ENCODE results near the gene UBAP2.
A peak's percentile ranks its signal among the peaks of the same experiment; 100 is the strongest.

UBAP2 gene, protein sequence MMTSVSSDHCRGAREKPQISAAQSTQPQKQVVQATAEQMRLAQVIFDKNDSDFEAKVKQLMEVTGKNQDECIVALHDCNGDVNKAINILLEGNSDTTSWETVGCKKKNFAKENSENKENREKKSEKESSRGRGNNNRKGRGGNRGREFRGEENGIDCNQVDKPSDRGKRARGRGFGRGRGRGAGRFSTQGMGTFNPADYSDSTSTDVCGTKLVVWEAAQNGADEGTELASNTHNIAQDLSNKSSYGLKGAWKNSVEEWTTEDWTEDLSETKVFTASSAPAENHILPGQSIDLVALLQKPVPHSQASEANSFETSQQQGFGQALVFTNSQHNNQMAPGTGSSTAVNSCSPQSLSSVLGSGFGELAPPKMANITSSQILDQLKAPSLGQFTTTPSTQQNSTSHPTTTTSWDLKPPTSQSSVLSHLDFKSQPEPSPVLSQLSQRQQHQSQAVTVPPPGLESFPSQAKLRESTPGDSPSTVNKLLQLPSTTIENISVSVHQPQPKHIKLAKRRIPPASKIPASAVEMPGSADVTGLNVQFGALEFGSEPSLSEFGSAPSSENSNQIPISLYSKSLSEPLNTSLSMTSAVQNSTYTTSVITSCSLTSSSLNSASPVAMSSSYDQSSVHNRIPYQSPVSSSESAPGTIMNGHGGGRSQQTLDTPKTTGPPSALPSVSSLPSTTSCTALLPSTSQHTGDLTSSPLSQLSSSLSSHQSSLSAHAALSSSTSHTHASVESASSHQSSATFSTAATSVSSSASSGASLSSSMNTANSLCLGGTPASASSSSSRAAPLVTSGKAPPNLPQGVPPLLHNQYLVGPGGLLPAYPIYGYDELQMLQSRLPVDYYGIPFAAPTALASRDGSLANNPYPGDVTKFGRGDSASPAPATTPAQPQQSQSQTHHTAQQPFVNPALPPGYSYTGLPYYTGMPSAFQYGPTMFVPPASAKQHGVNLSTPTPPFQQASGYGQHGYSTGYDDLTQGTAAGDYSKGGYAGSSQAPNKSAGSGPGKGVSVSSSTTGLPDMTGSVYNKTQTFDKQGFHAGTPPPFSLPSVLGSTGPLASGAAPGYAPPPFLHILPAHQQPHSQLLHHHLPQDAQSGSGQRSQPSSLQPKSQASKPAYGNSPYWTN

GRCh38 chr9:34048727-34049629 lies at the start of gene UBAP2:
TSS of gene UBAP2 (minus strand) at chr9:34048887. CDS start at chr9:34017148, 31,739 bp downstream.
- DNase-seq (ENCODE audit: low spot score) = peak; percentile 94

DNA sequence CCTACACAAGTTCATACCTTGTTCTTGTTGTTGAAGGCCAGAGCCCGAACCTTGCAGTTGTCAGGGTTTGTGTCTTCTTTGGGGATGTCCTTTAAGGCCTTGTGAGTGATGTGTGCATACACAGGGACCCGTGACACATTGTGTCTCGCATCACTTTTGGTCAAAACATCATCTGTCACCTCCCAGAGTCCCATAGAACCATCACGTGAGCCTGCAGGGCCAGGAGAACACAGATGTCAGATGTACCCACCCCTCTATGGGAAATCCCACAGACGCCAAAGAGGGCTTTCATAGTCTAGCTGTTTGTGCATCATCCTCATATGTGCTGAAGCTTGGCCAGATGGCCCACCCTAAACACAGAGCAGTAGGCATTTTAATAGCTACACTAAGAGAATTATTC lies 49.6 kb upstream of the UBAP2 start:
- DNase-seq (ENCODE audit: low spot score) = no peak

GRCh38 chr9:34097865-34098264 lies 49.2 kb upstream of the UBAP2 start:
- no peak for DNase-seq (ENCODE audit: low spot score)

DNA sequence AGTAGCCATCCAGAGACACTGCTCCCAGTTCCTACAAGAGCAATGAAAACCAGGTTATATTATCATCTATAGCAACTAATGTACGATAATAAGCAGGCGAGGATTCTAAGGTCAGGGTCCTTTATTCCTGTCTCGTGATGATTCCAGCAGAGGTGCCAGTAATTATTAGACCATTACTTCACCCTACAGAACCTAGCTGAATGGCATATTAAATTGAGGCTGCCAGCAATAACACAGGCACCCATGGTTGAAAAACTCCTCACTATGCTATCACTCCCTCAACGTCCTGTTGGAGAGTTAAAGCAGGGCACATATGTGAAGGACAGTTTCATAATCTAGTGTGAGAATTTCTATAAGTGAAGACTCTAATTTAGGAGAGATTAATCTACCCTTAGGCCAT lies 48.1 kb upstream of the UBAP2 start:
- DNase-seq (ENCODE audit: low spot score) = no peak

DNA sequence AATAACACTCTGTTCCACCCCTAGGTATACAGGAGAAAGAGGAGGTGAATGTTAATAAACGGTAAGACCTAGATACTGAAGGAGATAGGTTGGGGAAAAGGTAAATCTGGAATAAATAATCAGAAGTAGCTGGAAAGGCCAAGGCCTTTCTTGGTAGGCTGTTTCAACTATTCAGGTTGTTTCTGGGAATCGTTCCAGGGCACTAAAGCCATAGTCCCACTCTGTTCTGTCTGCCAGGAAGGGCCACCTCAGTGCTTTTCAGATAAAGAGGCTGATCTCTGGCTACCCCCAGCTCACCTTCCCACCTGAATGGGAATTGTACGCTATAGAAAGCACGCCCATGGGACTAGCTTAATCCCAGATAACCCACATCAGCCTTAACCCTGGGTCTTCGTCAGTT lies 44.9 kb upstream of the UBAP2 start:
- no peak for DNase-seq (ENCODE audit: low spot score)

DNA sequence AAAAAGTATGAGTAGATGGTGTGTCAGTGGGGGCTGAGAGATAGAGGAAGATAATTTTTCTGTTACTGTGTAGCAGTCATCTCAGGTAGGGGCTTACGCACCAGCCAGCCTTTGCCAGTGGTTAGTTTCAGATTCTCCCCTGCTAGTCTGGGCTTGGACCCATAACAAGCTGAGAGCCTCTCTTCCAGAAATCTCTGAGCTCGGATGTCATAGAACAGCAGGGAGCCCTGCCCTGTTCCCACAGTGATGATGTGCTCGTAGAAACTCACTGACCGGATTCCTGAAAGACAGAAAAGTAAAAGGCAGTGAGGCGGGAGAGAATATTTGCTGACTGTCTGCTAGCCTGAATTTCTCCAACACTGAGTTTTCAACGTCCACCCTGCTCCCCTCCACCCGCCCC lies 40.6 kb upstream of the UBAP2 start:
- no peak for DNase-seq (ENCODE audit: low spot score)

- no peak for DNase-seq (ENCODE audit: low spot score)
These were observed 38.7 kb upstream of the UBAP2 start for GRCh38 chr9:34087370-34087769.

DNA sequence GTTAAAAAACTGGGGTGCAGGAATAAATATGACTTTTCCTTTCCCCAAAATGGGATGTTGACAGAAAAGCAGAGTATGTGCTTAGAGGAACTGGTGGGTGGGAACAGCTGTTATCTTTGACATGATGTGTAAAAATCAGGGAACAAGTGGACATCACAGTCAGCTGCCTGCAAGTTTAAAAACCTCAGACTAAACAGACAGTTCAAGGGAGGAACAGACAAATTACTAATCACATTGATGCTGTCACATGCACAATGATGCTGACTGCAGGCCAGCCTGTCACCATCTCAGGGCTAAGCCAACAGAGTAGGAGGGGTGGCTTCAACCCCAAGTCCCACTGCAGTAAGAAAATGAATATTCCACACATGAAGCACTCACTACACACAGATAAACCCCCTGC lies 38.2 kb upstream of the UBAP2 start:
- no peak for DNase-seq (ENCODE audit: low spot score)

DNA sequence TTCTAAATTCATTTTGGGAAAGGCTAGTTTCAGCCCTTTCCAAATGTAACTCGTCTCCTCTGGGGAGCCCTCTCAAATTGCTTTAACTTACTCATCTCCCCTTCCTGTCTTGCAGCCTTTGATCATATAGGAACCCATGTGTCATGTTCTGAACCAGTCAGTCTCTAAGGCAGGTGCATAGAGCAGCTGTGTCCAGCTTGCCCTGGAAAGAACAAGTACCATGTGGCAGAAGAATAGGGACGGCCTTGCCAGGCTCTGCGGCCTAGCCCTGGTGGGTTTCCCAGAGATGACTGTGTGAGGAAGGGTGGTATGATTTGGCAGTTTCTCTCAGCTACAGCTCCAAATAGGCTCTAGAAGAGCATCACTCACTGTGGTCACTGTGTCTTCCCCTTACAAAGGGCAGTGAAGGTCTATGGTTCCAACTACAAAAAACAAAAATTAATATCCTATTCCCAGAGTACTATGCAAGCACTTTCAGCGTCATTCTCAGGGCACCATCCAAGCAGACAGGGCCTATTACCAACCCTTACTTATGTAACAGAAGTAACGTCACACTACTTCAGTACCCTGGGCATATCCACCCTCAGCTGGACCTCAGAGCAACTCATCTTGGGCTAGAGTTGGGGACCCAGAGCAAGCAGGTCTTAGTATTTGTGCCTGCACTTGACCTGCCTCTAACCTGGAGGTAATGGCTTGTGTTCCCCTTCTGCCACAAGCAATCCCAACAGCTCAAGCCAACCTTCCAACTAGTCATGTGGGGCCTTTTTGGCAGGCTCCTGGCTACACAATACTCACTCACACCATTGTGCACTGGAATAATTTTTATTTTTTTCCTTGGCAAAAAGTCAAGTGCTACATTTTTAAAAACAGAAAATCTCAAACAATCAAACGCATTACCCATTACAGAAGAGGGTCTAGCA lies 37.2 kb upstream of the UBAP2 start:
- no peak for DNase-seq (ENCODE audit: low spot score)

GRCh38 chr9:34084562-34084961 lies 35.9 kb upstream of the UBAP2 start:
- no peak for DNase-seq (ENCODE audit: low spot score)

- no peak for DNase-seq (ENCODE audit: low spot score)
These were observed 30.5 kb upstream of the UBAP2 start for GRCh38 chr9:34079181-34079580.

GRCh38 chr9:34072868-34073590 lies 24.3 kb upstream of the UBAP2 start:
- no peak for DNase-seq (ENCODE audit: low spot score)

GRCh38 chr9:34072410-34072809 lies 23.7 kb upstream of the UBAP2 start:
- no peak for DNase-seq (ENCODE audit: low spot score)

- DNase-seq (ENCODE audit: low spot score) = no peak
These were observed 22.1 kb upstream of the UBAP2 start for GRCh38 chr9:34070606-34071324.

- DNase-seq (ENCODE audit: low spot score) = no peak
These were observed 21.1 kb upstream of the UBAP2 start for GRCh38 chr9:34069831-34070230.

DNA sequence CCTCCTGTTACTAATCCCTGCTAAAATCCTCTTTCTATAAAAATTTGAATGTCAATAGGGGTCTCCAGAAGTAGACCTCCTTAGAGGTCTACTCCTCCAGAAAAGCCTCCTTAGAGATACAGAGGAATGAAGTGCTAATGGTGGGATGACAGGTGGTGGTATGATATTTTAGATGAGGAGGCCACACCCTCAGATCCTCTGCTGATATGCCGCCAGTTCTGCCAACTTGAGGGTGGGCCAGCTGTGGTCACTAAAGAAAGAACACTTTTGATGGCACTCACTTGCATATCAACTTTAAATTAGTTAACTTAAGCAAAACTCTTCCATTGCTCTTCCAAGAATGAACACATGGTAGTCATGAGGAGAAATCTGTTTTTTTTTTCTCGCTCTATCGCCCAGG lies 16.9 kb upstream of the UBAP2 start:
- DNase-seq (ENCODE audit: low spot score) = no peak

DNA sequence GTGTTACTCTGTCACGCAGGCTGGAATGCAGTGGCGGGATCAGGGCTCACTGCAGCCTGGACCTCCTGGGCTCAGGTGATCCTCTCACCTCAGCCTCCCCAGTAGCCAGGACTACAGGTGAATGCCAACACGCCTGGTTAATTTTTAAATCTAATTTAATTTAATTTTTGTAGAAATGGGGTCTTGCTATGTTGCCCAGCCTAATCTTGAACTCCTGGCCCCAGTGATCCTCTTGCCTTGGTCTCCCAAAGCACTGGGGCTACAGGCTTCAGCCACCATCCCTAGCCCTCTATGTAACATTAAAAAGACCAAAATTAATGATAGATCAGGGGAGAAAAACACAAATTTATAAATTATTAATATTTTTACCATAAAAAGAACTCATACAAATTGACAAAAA lies 11.3 kb upstream of the UBAP2 start:
- no peak for DNase-seq (ENCODE audit: low spot score)

- DNase-seq (ENCODE audit: low spot score) = no peak
These were observed 10.6 kb upstream of the UBAP2 start for GRCh38 chr9:34059281-34059680.

Data from CD4-positive, alpha-beta T cell treated with Interleukin-15 for 4 hours (primary cell).